OCI-LY1 (cell line): Measurements from ENCODE around the gene ATIC.
A peak's percentile ranks its signal among the peaks of the same experiment; 100 is the strongest.

Experiments used
- H2AFZ ChIP-seq: fragments of 200-600 bp; sonication (generic), shearing (Covaris generic); 2 replicates; pipeline ENCODE4 v1.6.0; 2014; ENCODE audit warnings: antibody characterized with exemption, mild to moderate bottlenecking, low read length
- H3F3A ChIP-seq: fragments of 200-600 bp; sonication (generic), shearing (Covaris generic); 2 replicates; pipeline ENCODE4 v1.6.0; 2014; ENCODE audit warnings: mild to moderate bottlenecking, antibody characterized with exemption, low read length, moderate library complexity; ENCODE audit not compliant: insufficient read depth
- H3K27ac ChIP-seq: fragments of 200-600 bp; sonication (generic); 2 replicates; pipeline ENCODE4 v1.5.1; 2014; ENCODE audit warnings: low read length, mixed run types, mild to moderate bottlenecking, low read depth; ENCODE audit not compliant: poor library complexity, severe bottlenecking
- H3K27me3 ChIP-seq: fragments of 200-600 bp; sonication (generic); 2 replicates; pipeline ENCODE4 v1.6.0; 2014; ENCODE audit warnings: antibody characterized with exemption, mild to moderate bottlenecking, low read length, moderate library complexity; ENCODE audit not compliant: insufficient read depth
- H3K36me3 ChIP-seq: fragments of 200-600 bp; sonication (generic); 2 replicates; pipeline ENCODE4 v1.6.1; 2014; ENCODE audit warnings: mild to moderate bottlenecking, antibody characterized with exemption, low read length, moderate library complexity, mixed read lengths; ENCODE audit not compliant: insufficient read depth
- H3K4me1 ChIP-seq: fragments of 200-600 bp; sonication (generic); 2 replicates; pipeline ENCODE4 v1.5.1; 2014; ENCODE audit warnings: mild to moderate bottlenecking, low read length, moderate library complexity; ENCODE audit not compliant: insufficient read depth, severe bottlenecking
- H3K4me2 ChIP-seq: fragments of 200-600 bp; sonication (generic), shearing (Covaris generic); 2 replicates; pipeline ENCODE4 v1.6.1; 2014; ENCODE audit warnings: low read length
- H3K4me3 ChIP-seq: fragments of 200-600 bp; sonication (generic); 2 replicates; pipeline ENCODE4 v1.5.1; 2014; ENCODE audit warnings: low read length, low read depth, mild to moderate bottlenecking, mixed read lengths; ENCODE audit not compliant: poor library complexity, severe bottlenecking
- H3K79me2 ChIP-seq: fragments of 200-600 bp; shearing (Covaris generic); 2 replicates; pipeline ENCODE4 v1.6.1; 2016; ENCODE audit warnings: mixed run types, low read length, mixed read lengths; ENCODE audit not compliant: insufficient read depth
- H3K9ac ChIP-seq: fragments of 200-600 bp; sonication (generic), shearing (Covaris generic); 2 replicates; pipeline ENCODE4 v1.6.1; 2014; ENCODE audit warnings: mild to moderate bottlenecking, low read length, mixed read lengths
- H3K9me2 ChIP-seq: fragments of 200-600 bp; sonication (generic), shearing (Covaris generic); 2 replicates; pipeline ENCODE4 v1.6.1; 2014; ENCODE audit warnings: low read depth, mild to moderate bottlenecking, low read length, mixed read lengths
- H3K9me3 ChIP-seq: fragments of 200-600 bp; shearing (Covaris generic); 2 replicates; pipeline ENCODE4 v1.6.1; 2014; ENCODE audit warnings: low read length, mixed read lengths
- H4K20me1 ChIP-seq: fragments of 200-600 bp; sonication (generic), shearing (Covaris generic); 2 replicates; pipeline ENCODE4 v1.6.0; 2016; ENCODE audit warnings: mild to moderate bottlenecking, low read length; ENCODE audit not compliant: insufficient read depth
- EZH2 ChIP-seq: fragments of 200-600 bp; sonication (generic), shearing (Covaris generic); IDR thresholded peaks from 2 replicates; pipeline ENCODE4 v1.8.0; 2017; ENCODE audit warnings: borderline replicate concordance, mixed run types, mild to moderate bottlenecking, antibody characterized with exemption, low read length, moderate library complexity, mixed read lengths
- TF ChIP-seq, protein P1 (sequence below): fragments of 200-600 bp; sonication (generic), shearing (Covaris generic); IDR thresholded peaks from 2 replicates; pipeline ENCODE4 v1.5.1; 2017; ENCODE audit warnings: mild to moderate bottlenecking, antibody characterized with exemption, low read length, moderate library complexity, mixed read lengths

ATIC gene

DNA sequence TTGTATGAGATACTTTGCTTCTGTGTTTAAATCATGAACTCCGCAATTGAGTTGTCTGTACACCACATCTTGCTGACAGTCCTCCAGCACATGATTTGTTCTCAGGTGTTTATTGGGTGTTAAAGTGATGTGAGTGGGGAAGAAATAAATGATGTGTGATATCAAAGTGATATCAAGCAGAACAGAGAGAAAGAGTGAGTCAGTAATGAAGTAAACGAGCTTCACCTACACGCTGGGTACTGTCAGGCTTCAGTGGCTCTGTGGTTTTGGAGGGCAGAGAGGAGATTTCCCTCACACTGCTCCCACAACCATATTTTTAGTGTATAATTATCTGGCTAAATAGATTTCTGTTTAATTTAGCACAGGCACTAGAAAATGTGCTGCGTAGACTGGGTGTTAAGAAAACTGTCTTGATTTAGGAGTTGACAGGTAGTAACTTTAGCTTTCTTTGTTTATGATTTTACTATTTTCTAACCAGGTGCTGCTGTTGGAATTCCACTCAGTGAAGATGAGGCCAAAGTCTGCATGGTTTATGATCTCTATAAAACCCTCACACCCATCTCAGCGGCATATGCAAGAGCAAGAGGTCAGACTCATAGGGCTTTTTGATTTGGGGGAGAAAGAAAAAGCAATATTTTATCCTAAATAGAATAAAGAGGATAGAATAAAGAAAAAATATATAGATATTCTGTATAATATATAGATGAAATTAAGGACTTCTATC lies 21.2 kb downstream of the ATIC start:
- no peaks in the 10 kb centered on the region for H4K20me1 ChIP-seq
- no peaks in the 10 kb centered on the region for H3K79me2 ChIP-seq
- peaks cover 28% of the 10 kb centered on the region for H3K4me1 ChIP-seq
- no peaks in the 10 kb centered on the region for H3K9me3 ChIP-seq
- no peak for TF ChIP-seq EZH2
- TF ChIP-seq, protein P1, sequence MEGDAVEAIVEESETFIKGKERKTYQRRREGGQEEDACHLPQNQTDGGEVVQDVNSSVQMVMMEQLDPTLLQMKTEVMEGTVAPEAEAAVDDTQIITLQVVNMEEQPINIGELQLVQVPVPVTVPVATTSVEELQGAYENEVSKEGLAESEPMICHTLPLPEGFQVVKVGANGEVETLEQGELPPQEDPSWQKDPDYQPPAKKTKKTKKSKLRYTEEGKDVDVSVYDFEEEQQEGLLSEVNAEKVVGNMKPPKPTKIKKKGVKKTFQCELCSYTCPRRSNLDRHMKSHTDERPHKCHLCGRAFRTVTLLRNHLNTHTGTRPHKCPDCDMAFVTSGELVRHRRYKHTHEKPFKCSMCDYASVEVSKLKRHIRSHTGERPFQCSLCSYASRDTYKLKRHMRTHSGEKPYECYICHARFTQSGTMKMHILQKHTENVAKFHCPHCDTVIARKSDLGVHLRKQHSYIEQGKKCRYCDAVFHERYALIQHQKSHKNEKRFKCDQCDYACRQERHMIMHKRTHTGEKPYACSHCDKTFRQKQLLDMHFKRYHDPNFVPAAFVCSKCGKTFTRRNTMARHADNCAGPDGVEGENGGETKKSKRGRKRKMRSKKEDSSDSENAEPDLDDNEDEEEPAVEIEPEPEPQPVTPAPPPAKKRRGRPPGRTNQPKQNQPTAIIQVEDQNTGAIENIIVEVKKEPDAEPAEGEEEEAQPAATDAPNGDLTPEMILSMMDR, result no peak
- H3K9ac ChIP-seq, result peak overlapping the region; percentile 21; the same call in 1 of the 2 replicates
- H2AFZ ChIP-seq, result no peak overlapping the region
- peaks cover 95% of the 10 kb centered on the region for H3K36me3 ChIP-seq
- no peak overlapping the region for H3K4me3 ChIP-seq
- peak overlapping the region; percentile 74 for H3K27ac ChIP-seq
- H3K9me2 ChIP-seq, result no peaks in the 10 kb centered on the region
- H3K27me3 ChIP-seq, result no peaks in the 10 kb centered on the region
- 0 out of 2 replicates have a peak, but pooled peaks cover 6% of the 10 kb centered on the region for H3F3A ChIP-seq
- peak overlapping the region; percentile 11; the same call in 1 of the 2 replicates for H3K4me2 ChIP-seq

DNA sequence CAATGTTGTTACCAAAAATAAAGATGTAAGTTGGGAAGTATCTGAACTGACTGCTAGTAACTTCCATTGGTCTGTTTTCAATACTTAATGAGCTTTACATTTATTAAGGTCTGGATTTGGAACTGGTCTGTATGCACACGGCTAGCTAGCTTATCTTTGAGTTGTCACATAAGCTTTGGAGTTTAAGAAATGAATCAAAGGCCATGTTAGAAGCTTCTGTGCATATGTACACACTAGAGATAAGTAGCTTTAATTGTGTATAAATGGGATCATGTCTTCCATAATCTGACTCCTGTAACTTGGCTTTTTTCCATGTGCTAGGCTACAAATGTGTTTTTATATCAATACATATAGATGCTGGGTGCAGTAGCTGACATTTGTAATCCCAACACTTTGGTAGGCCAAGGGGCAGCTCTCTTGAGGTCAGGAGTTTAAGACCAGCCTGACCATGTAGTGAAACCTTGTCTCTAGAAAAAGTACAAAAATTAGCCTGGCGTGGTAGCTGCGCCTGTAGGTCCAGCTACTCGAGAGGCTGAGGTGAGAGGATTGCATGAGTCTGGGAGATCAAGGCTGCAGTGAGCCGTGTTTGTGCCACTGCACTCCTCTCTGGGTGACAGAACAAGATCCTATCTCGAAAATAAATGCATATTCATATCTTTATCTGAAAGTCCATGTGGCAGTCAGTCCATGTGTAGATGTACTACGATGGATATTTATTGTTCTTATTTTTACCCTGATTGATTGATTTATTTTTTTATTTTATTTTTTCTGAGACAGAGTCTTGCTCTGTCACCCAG lies 27.2 kb downstream of the ATIC start:
- no peaks in the 10 kb centered on the region for H3K27me3 ChIP-seq
- 0 out of 2 replicates have a peak, but pooled peaks cover 3% of the 10 kb centered on the region for H3K79me2 ChIP-seq
- no peaks in the 10 kb centered on the region for H4K20me1 ChIP-seq
- H3F3A ChIP-seq, result no peaks in the 10 kb centered on the region; the same call in 1 of the 2 replicates
- H3K36me3 ChIP-seq, result peaks cover 95% of the 10 kb centered on the region
- no peak overlapping the region for H2AFZ ChIP-seq
- H3K27ac ChIP-seq, result no peak overlapping the region
- no peaks in the 10 kb centered on the region for H3K4me1 ChIP-seq
- no peak overlapping the region for H3K4me3 ChIP-seq
- no peaks in the 10 kb centered on the region for H3K9me3 ChIP-seq
- H3K9ac ChIP-seq, result no peak overlapping the region
- no peaks in the 10 kb centered on the region for H3K9me2 ChIP-seq
- no peak overlapping the region for H3K4me2 ChIP-seq
- TF ChIP-seq, protein P1, result no peak
- TF ChIP-seq EZH2, result no peak

DNA sequence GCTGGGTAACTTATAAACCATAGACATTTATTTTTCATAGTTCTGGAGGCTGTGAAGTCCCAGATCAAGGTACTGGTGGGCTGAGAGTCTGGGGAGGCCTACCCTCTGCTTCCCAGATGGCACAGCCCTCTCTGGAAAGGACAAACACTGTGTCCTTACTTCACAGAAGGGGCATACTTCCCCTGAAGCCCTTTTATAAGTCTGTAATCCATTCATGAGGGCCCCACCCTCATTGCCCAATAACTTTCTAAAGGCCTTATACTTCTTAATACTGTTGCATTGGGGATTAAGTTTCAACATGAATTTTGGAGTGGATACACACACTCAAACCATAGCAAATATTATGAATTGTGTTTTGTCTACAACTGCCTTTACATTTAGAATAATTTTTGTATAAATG lies 36.0 kb downstream of the ATIC start:
- TF ChIP-seq, protein P1, result no peak
- TF ChIP-seq EZH2, result no peak
- Histone ChIP-seq H3K4me3 (no peak overlapping the region), H3K36me3 (peaks cover 95% of the 10 kb centered on the region), H4K20me1 (no peaks in the 10 kb centered on the region), H3K27ac (no peak overlapping the region), H2AFZ (no peak overlapping the region), H3K9ac (no peak overlapping the region), H3K79me2 (no peaks in the 10 kb centered on the region), H3F3A (no peaks in the 10 kb centered on the region), H3K9me3 (no peaks in the 10 kb centered on the region), H3K4me1 (no peaks in the 10 kb centered on the region), H3K9me2 (no peaks in the 10 kb centered on the region), H3K27me3 (no peaks in the 10 kb centered on the region), H3K4me2 (no peak overlapping the region)
